ENCODE measurements around the gene SF3B4.

DNA sequence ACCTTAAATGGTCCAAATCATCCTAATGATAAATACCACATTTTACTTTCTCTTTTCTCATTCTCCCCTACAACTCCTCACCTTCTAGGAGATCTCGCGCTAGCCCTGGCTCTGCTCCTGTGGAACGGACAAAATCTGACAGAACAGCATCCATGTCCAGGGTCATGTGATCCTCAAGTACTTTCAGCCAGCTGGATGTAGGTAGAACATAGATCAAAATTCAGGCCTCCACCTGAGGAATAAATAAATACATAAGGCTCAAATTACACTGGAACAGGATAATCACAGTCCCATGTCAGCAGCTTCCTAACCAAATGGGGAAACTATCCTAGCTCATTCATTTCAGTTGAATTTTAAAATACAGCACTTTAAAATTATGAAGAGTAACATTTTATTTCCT is 49.7 kb upstream of the SF3B4 start:
- TF ChIP-seq, protein P1, sequence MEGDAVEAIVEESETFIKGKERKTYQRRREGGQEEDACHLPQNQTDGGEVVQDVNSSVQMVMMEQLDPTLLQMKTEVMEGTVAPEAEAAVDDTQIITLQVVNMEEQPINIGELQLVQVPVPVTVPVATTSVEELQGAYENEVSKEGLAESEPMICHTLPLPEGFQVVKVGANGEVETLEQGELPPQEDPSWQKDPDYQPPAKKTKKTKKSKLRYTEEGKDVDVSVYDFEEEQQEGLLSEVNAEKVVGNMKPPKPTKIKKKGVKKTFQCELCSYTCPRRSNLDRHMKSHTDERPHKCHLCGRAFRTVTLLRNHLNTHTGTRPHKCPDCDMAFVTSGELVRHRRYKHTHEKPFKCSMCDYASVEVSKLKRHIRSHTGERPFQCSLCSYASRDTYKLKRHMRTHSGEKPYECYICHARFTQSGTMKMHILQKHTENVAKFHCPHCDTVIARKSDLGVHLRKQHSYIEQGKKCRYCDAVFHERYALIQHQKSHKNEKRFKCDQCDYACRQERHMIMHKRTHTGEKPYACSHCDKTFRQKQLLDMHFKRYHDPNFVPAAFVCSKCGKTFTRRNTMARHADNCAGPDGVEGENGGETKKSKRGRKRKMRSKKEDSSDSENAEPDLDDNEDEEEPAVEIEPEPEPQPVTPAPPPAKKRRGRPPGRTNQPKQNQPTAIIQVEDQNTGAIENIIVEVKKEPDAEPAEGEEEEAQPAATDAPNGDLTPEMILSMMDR (IDR thresholded peaks at IDR 0.05), result no peak
- TF ChIP-seq POLR2A (IDR thresholded peaks at IDR 0.05), result no peak

Data from lower leg skin (tissue), 3 donors.